CD4-positive, alpha-beta T cell (primary cell): ENCODE results near the gene ANO5. TPM values are rescaled to one million over a fixed set of nuclear protein-coding genes. Genes with fewer than 3 reads are reported as not detected.

Experiments
- ATAC-seq: fragments of 200-7000 bp; cut with Tn5 transposase; one replicate; pipeline ENCODE4 v1.10.0; 2022; ENCODE audit warnings: mild to moderate bottlenecking; ENCODE audit not compliant: poor library complexity
- CTCF ChIA-PET: fragments of 350-600 bp; sonication (Branson Sonifier 250); formaldehyde crosslinking; loops from one replicate; lab custom pipeline; 2021; ENCODE audit warnings: antibody characterized with exemption, inconsistent platforms; lab: Charles Lee
- POLR2A ChIA-PET: fragments of 350-600 bp; sonication (Branson Sonifier 250); formaldehyde crosslinking; loops from one replicate; lab custom pipeline; 2021; ENCODE audit warnings: antibody characterized with exemption, inconsistent platforms; lab: Charles Lee
- DNase-seq, 14 experiments: peaks; one replicate each; pipeline ENCODE4 v3.0.0-alpha.2; 2013 to 2020; ENCODE audit warnings: mixed read lengths in 2 of 14
- H3K27ac ChIP-seq, 2 donors: one replicate each; pipeline versions ENCODE4 v1.5.1 to v1.7.0; 2013; ENCODE audit warnings: low read length in 2 of 2, low read depth in 1 of 2, mild to moderate bottlenecking in 1 of 2
- H3K27me3 ChIP-seq, 2 experiments: 1 replicate in 1 of 2; 2 replicates in 1 of 2; pipeline versions ENCODE4 v1.6.1 to v1.7.0; 2013; ENCODE audit warnings: low read length in 2 of 2, control low read depth in 1 of 2, mild to moderate bottlenecking in 1 of 2, moderate library complexity in 1 of 2; ENCODE audit not compliant: insufficient read depth in 2 of 2, control insufficient read depth in 1 of 2
- H3K36me3 ChIP-seq: one replicate; pipeline ENCODE4 v1.6.1; 2013; ENCODE audit warnings: low read length, control low read depth; ENCODE audit not compliant: insufficient read depth
- H3K4me1 ChIP-seq: one replicate; pipeline ENCODE4 v1.6.1; 2013; ENCODE audit warnings: low read length, control low read depth; ENCODE audit not compliant: insufficient read depth
- H3K4me3 ChIP-seq: one replicate; pipeline ENCODE4 v1.5.1; 2013; ENCODE audit warnings: mild to moderate bottlenecking, low read length, moderate library complexity
- H3K9me3 ChIP-seq, 2 experiments: 1 replicate in 1 of 2; 2 replicates in 1 of 2; pipeline versions ENCODE4 v1.6.1 to v1.7.0; 2013; ENCODE audit warnings: low read length in 2 of 2, mild to moderate bottlenecking in 2 of 2, control low read depth in 1 of 2, moderate library complexity in 1 of 2; ENCODE audit not compliant: control insufficient read depth in 1 of 2, insufficient read depth in 1 of 2
- H3K27ac Mint-ChIP-seq: one replicate; pipeline ENCODE4 v1.8.0; 2020; ENCODE audit warnings: mixed read lengths
- H3K27me3 Mint-ChIP-seq: one replicate; pipeline ENCODE4 v1.8.0; 2021; ENCODE audit warnings: mixed read lengths
- H3K36me3 Mint-ChIP-seq: one replicate; pipeline ENCODE4 v1.8.0; 2021; ENCODE audit warnings: low read depth, mixed read lengths
- H3K4me1 Mint-ChIP-seq: one replicate; pipeline ENCODE4 v1.8.0; 2021; ENCODE audit warnings: low read depth, mixed read lengths
- H3K4me3 Mint-ChIP-seq: one replicate; pipeline ENCODE4 v1.8.0; 2020; ENCODE audit warnings: mild to moderate bottlenecking, mixed read lengths
- H3K9me3 Mint-ChIP-seq: one replicate; pipeline ENCODE4 v1.8.0; 2020; ENCODE audit warnings: mixed read lengths
- intact Hi-C, 2 experiments: fragments of 100-400 bp; cut with DNase I in 1 of 2; cut with micrococcal nuclease in 1 of 2; formaldehyde crosslinking; loops; one replicate each; pipeline versions ENCODE4 v1.15.1 to v1.9.0; 2023 to 2025; cut with DNase I, micrococcal nuclease
- total RNA-seq, 174 experiments: library from RNA in 2 of 174; stranded (reverse) in 2 of 174; gene quantifications; one replicate each; pipeline ENCODE4 v1.2.3 and lab custom pipeline; 2021 to 2026
- TF ChIP-seq, protein P1 (sequence below): fragments of 200-600 bp; IDR thresholded peaks from one replicate; pipeline ENCODE4 v1.8.0; 2022; ENCODE audit warnings: antibody characterized with exemption, mild to moderate bottlenecking

The ANO5 gene
- total RNA-seq, 2 experiments from 2014 or later, result not detected

DNA sequence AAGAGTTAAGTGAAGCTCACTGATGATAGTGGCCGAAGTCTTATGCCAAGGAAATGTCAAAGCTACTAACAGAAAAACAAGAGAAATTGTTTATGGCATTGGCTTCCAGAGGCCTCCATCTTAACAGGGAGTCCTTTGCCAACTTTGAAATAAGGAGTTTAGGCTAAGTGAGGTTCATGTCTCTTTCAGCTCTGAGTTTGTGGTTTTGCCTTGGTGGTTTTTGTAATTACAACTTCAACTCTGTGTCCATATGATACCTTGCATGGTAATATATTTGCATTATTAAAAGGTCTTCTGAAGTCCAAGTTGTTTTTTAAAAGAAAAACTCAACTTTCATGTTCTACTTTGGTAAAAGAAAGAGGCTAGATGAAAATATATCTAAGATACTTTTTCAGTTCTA is 31.4 kb upstream of the ANO5 start:
- Histone ChIP-seq H3K4me3 (no peak overlapping the region), H3K4me1 (no peaks in the 10 kb centered on the region), H3K9me3 (no peaks in the 10 kb centered on the region), H3K36me3 (no peaks in the 10 kb centered on the region), H3K27ac (no peak overlapping the region), H3K27me3 (no peaks in the 10 kb centered on the region)
- ATAC-seq, result no peak
- H3K27me3 Mint-ChIP-seq, result no peaks in the 10 kb centered on the region
- POLR2A ChIA-PET, result no interaction called here
- H3K9me3 Mint-ChIP-seq, result no peaks in the 10 kb centered on the region
- H3K36me3 Mint-ChIP-seq, result no peaks in the 10 kb centered on the region
- CTCF ChIA-PET, result no interaction called here
- TF ChIP-seq, protein P1, sequence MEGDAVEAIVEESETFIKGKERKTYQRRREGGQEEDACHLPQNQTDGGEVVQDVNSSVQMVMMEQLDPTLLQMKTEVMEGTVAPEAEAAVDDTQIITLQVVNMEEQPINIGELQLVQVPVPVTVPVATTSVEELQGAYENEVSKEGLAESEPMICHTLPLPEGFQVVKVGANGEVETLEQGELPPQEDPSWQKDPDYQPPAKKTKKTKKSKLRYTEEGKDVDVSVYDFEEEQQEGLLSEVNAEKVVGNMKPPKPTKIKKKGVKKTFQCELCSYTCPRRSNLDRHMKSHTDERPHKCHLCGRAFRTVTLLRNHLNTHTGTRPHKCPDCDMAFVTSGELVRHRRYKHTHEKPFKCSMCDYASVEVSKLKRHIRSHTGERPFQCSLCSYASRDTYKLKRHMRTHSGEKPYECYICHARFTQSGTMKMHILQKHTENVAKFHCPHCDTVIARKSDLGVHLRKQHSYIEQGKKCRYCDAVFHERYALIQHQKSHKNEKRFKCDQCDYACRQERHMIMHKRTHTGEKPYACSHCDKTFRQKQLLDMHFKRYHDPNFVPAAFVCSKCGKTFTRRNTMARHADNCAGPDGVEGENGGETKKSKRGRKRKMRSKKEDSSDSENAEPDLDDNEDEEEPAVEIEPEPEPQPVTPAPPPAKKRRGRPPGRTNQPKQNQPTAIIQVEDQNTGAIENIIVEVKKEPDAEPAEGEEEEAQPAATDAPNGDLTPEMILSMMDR, result no peak
- H3K27ac Mint-ChIP-seq, result no peak overlapping the region
- no peaks in the 10 kb centered on the region for H3K4me1 Mint-ChIP-seq
- intact Hi-C loops, result no loop called here
- no peak for DNase-seq
- H3K4me3 Mint-ChIP-seq, result no peak overlapping the region

DNA sequence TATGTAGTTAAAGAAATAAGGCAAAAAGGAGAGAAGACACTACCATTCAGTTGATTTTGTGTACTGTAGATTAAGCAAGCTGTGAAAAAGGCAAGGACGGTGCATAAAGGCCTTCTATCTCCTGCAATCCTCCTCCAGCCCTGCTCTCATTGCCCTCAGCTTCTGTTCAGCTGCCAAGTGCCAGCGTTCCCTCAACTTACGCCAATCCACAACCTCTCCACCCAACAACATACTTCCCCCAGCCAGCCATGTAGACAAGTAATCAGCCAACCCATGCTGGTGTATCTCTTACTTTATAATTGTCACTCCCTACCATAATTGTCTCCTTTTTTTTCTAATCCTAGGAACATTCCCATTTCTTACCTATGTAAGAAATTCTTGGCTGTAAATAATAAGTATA is 30.1 kb upstream of the ANO5 start:
- Histone ChIP-seq H3K27me3 (no peaks in the 10 kb centered on the region), H3K9me3 (no peaks in the 10 kb centered on the region), H3K36me3 (no peaks in the 10 kb centered on the region), H3K4me3 (no peak overlapping the region), H3K27ac (no peak overlapping the region), H3K4me1 (no peaks in the 10 kb centered on the region)
- H3K27me3 Mint-ChIP-seq, result no peaks in the 10 kb centered on the region
- ATAC-seq (no peak), DNase-seq (no peak)
- ChIA-PET CTCF (no interaction called here), POLR2A (no interaction called here)
- no peak overlapping the region for H3K4me3 Mint-ChIP-seq
- H3K4me1 Mint-ChIP-seq, result no peaks in the 10 kb centered on the region
- no peaks in the 10 kb centered on the region for H3K36me3 Mint-ChIP-seq
- intact Hi-C loops, result no loop called here
- TF ChIP-seq, protein P1, result no peak
- H3K27ac Mint-ChIP-seq, result no peak overlapping the region
- no peaks in the 10 kb centered on the region for H3K9me3 Mint-ChIP-seq

DNA sequence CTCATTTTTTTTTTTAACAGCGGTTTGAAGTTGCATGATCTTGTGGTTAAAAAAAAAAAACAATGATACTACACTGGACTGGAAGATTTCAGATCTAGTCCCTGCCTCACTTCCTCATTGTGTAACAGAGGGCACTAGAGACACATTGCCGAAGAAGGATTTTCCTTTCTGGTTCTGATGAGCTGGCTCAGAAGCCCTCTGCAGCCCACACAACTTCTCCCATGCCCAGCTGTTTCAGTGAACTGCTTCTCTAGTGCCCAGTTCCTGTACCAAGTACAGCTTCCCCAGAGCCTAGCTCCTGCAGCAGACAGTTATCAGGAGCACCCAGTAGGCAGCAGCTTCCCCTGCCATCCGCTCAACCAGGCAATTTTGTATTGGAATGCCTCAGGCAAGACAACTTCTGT is 29.5 kb upstream of the ANO5 start:
- POLR2A ChIA-PET, result no interaction called here
- no peak for ATAC-seq

More for the DNA sequence above, 29.5 kb upstream of the ANO5 start:
- intact Hi-C loops, result no loop called here
- DNase-seq, result peak in 2 of 14 experiments; percentile 37 to 53
- no peaks in the 10 kb centered on the region for H3K36me3 Mint-ChIP-seq
- Histone ChIP-seq H3K9me3 (no peaks in the 10 kb centered on the region), H3K36me3 (no peaks in the 10 kb centered on the region), H3K4me1 (no peaks in the 10 kb centered on the region), H3K27me3 (no peaks in the 10 kb centered on the region), H3K4me3 (no peak overlapping the region), H3K27ac (no peak overlapping the region)
- H3K4me3 Mint-ChIP-seq, result no peak overlapping the region
- H3K9me3 Mint-ChIP-seq, result no peaks in the 10 kb centered on the region
- CTCF ChIA-PET, result no interaction called here
- H3K4me1 Mint-ChIP-seq, result no peaks in the 10 kb centered on the region
- no peaks in the 10 kb centered on the region for H3K27me3 Mint-ChIP-seq
- TF ChIP-seq, protein P1, result no peak
- no peak overlapping the region for H3K27ac Mint-ChIP-seq
